GM18519 (cell line): Measurements from ENCODE around the gene GDPD5.

Experiments
- ATAC-seq: cut with Tn5 transposase; IDR thresholded peaks from one replicate; pipeline ENCODE4 v1.9.1; 2021; ENCODE audit warnings: mild to moderate bottlenecking, moderate library complexity; ENCODE audit not compliant: unreplicated experiment, low FRiP score

GDPD5 gene

DNA sequence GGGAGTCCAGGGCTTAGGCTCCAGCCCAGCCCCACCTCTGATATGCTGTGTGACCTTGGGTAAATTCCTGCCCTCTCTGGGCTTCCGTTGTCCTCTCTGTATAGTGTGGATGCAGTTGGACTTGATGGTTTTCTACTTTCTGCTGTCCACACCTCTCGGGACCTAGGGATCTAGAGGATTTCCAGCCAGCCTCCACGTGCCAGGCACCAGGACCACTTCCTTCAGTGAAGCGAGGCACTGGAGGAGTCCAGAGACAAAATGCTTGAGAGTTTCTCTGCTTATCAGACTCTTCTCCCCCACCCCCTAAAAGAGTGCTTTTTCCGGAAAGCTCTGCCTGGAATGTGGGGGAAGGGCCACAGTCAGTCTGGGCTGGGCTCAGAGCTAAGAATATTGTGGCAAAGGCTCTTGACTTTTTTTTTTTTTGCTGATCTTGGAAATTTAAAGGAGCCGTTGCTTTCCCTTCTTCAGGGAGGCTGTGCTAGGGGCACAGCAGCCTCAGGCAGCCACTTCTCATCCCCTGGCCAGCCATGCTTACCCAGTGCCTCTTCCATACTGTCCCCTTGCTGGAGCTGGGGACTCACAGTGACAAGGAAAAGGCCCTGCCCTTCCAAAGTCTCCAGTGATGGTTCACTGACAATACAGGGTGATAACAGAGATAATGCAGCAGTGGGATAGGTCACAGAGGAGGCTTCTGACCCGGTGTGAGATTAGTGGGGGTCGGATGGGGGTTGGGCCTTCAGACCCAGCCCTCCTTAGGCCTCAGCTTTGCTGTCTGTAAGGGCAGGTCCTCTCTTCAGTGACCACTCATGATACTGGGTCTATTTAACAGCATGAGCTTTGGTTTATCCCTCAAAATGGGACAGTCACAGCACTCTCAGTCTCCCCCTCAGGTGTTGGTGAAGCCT, 33.5 kb upstream of the GDPD5 start:
- no peak for ATAC-seq

DNA sequence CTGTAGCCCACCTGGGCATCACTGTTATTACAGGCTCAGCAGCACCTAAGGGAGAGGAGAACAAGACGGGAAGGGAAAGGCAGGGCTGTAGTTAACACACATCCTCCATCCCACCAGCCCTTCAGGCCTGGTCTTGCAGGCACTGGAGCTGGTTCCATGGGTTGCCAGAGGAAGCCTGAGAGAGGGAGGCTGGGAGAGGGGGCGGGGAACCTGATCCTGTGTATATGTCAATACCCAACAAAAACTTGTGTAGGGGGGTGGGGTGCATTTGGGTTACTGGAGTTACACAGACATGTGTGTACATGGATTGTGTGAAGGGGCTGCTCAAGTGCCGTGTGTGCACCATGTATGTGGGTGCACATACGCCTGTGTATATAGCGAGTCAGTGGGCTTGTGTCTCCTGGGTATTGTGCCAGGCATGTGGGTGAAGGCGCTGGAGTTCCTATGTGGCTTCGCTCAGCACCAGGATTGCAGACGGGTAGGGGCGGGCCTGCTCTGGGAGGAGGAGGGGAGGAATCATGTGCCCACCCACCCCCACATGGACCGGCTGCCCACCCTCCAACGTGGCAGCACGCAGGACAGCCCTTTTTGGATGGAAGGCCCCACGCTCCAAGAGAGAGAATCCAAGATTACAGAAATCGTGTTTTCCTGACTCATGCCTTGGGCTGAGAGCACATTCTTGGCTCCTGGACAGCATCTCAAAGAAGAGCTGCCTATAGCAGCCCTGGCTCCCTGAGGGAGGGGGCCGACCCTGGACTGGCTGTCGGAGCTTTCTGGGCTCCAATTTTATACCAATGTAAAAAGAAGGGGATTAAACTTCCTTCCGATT, 32.1 kb upstream of the GDPD5 start:
- no peak for ATAC-seq

DNA sequence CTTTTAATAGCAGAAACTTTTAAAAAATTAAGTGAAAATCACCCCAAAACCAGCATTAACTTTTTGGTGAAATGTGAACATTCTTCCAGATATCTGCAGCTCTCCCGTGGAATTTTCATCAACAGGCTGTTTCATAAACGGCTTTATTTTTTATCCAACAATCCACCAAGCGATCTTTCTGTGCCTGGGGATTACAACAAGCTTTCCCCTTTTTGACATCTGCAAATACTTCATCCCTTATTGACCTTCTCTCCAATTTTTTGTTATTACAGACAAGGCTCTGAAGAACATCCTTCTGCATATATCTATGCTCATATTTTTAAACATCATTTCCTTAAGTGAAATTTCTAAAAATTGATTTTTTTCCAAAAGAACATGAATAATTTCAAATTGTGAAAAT, 30.5 kb upstream of the GDPD5 start:
- ATAC-seq: no peak

DNA sequence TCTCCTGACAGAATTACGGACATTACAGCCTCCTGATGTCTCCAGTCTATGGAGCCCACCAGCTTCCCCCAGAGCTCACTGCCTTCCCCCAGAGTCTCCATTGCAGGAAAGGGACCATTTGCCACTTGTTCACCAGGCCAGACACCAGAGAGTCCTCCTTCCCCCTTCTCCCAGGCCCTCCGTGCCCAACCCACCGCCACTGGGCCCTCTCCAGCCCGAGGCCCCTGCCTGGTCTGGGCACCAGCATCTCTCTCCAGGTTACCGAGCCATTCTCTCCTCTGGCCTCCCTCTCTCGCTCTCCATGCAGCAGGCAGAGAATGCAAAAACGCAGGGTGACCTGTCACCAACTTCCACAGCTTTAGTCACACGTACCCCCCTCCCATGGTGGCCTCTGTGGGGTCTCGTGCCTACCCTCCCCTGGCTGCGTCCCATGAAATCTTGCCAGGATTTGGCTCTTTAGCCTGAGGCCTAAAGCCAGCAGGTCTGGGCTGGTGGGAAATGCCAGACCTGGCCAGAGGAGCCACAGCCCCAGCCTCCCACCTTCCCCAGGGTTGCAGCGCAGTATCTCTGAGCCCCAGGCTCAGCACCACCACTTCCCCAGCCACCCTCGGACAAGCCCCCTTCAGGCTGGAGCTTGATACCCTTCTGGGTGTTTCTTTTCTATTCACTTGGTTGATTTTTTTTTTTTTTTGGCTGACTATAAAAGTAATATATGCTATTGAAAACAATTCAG, 29.5 kb upstream of the GDPD5 start:
- ATAC-seq: no peak

DNA sequence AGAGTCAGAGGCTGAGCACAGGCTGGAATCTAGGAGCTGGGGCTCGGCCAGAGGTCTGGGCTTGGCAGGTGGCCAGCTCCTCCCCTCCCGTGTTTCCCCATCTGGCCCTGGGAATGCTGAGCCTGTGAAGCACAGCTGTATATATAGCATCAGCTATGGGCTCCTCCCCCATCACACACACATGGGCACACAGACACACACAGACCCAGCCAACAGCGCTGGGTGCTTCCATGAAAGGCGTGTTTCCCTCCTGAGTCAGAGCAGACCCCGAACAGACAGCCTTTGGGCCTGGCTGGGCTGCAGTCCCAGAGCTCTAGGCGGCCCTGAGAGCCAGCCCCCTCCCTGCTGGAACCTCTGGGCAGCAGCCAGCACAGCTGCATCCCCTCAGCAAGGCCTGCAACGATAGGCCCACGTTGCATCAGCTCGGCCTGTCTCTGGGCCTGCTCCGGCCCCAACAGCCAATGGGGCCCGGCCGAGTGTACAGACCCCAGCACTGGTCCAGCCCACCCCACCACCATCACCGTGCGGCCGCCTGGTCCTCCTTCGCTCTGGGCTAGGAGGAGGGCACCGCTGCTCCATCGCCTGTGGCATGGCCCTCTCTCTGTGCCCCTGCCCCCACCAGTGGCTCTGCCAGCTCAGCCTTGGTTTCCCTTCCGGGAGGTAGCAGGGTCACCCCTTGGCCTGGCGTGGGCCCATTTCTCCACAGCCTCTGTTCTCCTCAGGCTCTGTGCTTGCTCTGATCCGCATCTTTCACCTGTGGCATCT, 28.7 kb upstream of the GDPD5 start:
- ATAC-seq: no peak

DNA sequence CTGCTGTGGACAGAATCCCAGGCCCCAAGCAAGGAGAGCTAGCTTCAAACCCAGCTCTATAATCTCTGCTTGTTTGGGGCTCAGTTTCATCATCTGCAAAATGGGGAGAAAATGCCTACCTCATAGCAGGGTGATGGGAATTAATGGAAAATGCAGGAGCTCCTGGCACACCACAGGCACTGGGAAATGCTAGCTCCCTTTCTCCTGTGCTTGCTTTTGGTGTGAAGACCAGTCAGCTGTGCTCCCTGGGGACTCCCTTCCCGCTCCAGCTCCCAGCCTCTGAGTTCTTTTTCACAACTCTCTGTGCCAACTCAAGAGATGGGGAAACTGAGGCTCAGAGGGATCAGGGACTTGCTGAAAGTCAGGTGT, 28.1 kb upstream of the GDPD5 start:
- ATAC-seq: no peak

DNA sequence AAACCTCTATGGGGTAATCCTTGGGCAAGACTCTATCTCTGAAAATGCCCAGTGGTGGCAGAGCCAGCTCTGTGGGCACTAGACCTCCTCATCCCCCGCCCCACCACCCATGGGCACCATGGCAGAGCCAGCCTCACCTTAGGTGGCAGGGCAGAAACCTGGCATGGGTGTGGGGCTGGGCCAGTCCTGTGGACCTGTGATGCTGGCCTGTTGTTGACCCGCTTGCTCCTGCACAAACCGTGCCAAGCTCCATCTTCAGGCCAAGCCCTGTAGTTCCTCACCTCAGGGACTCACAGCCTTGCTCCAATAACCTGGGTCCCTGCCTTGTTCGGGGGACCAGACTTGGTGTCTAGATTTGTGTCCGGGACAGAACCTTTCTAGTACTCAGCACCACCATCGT, 27.4 kb upstream of the GDPD5 start:
- no peak for ATAC-seq

DNA sequence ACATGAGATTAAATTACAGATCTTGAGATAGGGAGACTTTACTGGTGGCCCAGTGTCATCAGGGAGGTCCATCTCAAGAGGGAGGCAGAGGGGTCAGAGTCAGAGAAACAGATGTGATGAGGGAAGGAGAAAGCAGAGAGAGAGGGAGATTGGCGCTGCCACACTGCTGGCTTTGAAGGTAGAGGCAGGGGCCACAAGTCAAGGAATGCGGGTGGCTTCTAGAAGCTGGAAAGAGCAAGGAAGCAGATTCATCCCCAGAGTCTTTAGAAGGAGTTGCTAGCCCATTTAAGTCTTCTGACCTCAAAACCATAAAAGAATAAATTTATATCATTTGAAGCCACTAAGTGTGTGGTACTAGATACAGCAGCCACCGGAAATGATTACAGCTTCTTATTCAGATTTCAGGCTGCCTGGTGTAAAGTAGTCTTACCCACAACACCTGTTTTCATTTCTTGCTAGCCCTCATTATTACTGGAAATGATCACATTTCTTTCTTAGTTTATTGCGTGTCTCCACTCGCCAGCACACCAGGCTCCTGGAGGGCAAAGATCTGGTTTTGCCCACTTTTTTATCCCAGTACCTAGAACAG, 23.7 kb upstream of the GDPD5 start:
- no peak for ATAC-seq

DNA sequence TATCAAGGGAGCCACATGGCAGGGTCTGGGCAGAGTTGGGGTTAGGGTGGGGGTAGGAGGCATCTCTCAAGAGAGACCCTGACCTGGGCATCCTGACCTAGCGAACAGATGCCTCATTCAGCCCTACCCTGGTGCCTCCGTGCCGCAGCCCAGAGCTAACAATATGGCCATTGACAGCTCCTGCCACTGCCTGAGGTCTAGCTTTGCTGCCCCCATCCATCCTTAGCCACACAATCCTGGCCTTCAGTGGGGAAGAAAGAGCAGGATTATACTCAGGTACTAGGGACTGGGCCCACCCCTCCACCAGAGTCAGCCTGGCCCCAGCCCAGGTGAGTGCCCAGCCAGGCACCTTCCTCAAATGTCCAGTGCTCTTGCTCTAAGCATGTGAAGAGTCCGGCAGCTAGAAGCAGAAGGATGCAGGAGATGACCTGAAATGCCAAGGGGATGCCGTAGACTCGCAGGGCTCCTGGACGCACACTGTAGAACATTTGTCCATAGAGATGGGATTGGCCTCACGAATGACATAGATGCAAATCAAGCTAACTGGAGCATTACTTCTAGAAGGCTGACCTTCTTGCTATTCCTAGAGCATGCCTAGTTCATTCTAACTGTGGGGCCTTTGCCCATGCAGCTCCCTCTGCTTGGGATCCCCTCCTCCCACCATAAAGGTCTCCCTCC, 23.0 kb upstream of the GDPD5 start:
- ATAC-seq: no peak

DNA sequence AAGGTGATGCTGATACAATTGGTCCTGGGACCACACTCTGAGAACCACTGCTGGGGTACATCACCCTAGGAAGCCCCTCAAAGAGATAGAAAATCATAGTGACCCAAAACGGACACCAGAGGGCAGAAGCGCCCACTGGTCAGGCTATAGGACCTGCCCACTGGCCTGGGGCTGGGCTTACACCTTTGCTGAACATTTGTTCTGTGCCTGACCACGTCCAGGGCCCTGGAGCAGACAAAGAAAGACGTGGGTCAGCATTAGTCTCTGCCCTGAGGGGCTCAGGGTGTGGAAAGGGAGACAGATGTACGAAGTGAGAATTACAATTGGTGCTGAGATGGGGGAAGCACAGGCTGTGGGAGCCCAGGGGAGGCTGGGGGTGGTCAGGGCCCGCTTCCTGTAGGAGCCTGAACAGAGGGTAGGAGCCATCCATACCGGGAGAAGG, 21.9 kb upstream of the GDPD5 start:
- no peak for ATAC-seq

DNA sequence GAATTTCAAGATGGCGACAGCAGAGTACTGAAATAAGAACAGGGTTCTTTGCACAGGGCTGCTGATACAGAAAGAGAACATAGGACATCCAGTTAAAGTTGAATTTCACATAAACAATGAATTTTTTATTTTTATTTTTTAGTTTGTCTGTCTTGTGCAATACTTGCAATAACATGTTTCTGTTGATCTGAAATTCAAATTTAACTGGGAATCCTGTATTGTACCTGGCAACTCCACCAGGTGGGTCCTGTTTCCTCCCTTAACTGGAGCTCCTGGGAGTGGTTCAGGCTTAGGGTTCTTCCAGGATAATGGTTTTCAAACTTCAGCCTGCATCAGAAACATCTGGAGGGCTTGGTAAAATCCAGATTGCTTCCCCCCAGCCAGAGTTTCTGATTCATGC, 21.4 kb upstream of the GDPD5 start:
- no peak for ATAC-seq

DNA sequence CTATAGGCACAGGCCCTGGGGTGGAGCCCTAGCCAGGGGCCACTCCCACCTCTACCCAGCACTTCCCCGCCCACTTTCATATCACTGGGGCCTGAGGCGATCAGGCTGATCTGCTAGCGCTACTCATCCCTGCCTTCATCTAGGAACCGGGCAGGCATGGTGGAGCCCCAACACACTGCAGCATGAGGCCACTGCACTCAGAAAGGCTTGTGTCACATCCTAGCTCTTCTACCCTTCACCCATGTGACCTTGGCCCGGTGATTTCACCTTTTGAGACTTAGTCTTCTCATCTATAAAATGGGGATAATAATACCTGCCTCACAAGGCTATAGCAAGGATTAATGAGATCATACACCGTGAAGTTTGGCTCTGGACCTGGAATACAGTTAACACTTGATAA, 18.1 kb upstream of the GDPD5 start:
- ATAC-seq: no peak

DNA sequence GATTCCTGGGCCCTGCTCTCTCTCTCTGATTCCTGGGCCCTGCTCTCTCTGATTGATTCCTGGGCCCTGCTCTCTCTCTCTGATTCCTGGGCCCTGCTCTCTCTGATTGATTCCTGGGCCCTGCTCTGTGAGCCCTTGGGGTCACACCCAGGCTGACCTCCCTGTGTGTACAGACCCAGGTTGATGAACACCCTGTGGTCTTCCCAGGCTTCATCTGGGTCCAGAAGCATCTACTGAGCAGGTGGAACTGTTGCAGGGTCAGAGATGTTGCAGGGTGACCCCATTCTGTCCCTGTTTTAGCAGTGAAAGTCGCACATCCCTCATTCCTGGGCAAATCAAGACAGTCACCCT, 16.3 kb upstream of the GDPD5 start:
- no peak for ATAC-seq

DNA sequence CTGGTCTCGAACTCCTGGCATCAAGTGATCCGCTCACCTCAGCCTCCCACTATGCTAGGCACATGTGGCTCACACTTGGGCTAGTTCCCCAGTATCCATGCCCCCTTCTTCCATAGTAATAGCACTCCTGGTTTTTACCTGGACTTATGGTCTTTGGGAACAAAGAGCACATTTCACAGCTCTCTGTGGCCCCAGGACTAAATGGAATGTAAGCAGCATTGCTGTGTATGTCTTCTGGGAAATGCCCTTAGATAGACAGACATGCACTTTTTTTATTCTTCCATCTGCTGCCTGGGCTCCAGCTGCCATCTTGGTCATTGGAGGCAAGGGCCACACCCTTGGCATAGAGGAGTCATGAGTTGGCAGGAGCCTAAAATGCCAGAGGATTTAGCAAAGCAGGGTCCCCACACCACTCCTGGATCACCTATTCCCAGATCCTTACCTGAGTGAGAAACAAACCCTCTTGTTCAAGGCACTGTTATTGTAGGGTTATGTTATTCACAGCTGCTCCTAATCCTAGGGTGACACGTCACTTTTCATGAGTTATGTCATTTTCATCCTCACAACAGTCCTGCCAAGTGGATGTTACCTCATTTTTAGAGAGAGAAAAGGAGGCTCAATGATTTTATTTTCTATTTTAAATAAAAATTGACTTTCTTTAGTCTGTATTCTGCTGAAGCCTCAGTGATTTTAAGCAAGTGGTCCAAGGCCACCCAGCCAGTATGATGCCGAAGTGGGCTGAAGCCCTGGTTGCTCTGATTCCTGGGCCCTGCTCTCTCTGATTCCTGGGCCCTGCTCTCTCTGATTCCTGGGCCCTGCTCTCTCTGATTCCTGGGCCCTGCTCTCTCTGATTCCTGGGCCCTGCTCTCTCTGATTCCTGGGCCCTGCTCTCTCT, 15.7 kb upstream of the GDPD5 start:
- no peak for ATAC-seq

DNA sequence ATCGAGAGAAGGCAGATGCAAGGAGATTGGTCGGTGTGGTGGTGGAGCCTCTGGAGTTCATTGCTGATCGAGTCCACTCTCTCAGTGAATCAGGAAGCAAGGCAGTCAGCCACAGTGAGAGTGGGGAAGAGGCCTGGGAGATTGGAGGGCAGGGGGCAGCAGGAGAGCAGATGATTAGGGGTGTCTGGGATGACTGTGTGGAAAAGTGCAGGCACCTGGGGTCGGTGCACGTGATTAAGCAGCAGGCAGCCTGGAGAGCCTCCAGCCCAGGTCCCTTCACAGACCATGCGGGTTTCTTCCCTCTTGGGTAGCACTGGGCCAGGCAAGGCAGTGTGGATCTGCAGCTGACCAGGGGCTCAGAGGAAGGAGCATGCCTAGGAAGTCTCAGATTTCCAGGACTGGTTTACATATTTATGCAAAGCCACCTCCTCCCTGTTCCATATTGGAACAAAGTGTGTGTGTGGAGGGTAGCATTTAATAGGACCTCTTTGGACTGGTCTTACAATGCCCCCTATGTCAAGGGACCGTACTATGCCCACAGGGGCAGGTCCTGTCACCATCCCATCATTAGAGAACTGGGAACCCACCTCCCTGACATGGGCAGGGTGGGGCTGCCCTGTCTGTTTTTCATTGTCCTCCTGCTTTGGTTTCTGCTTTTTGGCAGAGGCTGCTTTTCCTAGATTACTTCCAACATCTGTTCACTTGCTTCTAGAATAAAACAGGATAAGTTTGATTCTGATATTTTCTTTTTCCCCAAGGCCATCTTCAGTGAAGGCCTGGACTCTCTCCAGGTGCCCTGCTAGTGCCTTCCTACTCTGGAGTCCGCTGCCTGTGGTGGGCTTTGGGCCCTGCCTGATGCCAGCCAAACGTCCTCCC, 14.0 kb upstream of the GDPD5 start:
- ATAC-seq: no peak

DNA sequence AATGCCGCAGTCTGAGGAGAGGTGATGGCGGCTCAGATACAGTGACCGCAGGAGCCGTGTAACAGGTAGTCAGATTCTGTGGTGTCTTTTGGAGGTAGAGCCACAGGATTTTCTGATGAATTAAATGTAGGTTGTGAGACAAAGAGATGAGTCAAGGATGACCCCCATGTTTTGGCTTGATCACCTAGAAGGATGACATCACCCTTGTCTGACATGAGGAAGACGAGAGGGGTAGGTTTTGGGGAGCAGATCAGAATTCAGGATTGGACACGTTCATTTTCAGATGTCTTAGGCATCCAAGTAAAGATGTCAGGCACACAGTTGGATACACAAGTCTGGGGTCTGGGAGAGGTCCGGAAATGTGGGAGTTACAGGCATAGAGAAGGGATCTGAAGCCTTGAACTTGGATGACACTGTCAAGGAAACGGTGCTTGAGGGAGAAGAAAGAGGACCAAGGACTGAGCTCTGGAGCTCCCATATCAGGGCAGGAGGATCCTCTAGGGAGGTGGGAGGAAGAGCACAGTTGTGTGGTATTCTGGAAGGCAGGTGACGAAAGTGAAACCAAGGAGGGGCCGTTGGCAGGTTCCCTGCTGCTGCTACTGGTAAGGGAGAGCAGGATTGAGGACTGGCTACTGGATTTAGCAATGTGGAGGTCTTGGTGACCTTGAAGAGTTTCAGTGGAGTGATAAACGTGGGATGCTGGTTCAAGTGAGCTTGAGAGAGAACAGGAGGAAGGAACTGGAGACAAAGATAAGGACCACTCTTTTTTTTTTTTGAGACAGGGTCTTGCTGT, 12.6 kb upstream of the GDPD5 start:
- no peak for ATAC-seq

DNA sequence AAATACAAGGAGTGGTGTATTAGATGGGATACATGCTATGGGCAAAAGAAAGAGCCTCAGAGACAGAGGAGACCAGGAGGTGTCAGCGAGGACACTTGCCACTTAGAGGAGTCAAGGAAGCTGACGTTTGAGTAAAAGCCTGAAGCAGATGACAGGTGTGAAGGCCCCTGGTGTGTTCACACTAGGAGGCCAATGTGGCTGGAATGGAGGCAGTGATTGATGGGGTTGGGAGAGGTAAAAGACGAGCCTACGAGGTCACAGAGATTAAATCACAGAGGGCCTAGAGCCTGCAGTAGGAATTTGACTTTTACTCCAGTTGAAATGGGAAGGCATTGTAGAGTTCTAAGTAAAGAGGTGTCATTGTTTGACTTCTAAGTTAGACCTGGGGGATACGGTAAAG, 12.0 kb upstream of the GDPD5 start:
- no peak for ATAC-seq
